Caco-2 (cell line): ENCODE measurements around the gene TCF3. TPM values are rescaled to one million over a fixed set of nuclear protein-coding genes. Genes with fewer than 3 reads are reported as not detected.
"Not testable (repeated sequence)": the region's sequence is repeated elsewhere in the genome, so short reads cannot be mapped to it uniquely, and the experiment has no call there.

Experiments
- BruUV-seq: library from RNA; stranded (reverse); fragments of 400-500 nt; replicated peaks from 2 replicates; lab custom pipeline; 2021; lab: Mats Ljungman, UMichigan
- CTCF ChIA-PET: fragments of 300-600 bp; sonication (Branson Sonifier 250); formaldehyde crosslinking; loops from one replicate; lab custom pipeline; 2022; ENCODE audit warnings: antibody characterized with exemption; lab: Charles Lee
- POLR2A ChIA-PET: fragments of 300-600 bp; sonication (Branson Sonifier 250); formaldehyde crosslinking; loops from one replicate; lab custom pipeline; 2022; ENCODE audit warnings: antibody characterized with exemption; lab: Charles Lee
- DNase-seq, 2 experiments: peaks; one replicate each; pipeline versions ENCODE4 v3.0.0 to v3.0.0-alpha.2; 2020 to 2022
- H3K27me3 ChIP-seq: replicated peaks from 2 replicates; pipeline ENCODE4 v1.6.0; 2011; ENCODE audit warnings: low read length; ENCODE audit not compliant: control insufficient read depth, insufficient read depth
- H3K36me3 ChIP-seq: 2 replicates; pipeline ENCODE4 v1.5.1; 2011; ENCODE audit warnings: low read length; ENCODE audit not compliant: control insufficient read depth, insufficient read depth
- H3K4me1 ChIP-seq: fragments of 250-450 bp; sonication (Bioruptor Pico); 2 replicates; pipeline ENCODE4 v1.5.1; 2020; ENCODE audit warnings: mild to moderate bottlenecking
- H3K4me3 ChIP-seq: 2 replicates; pipeline ENCODE4 v1.5.1; 2011; ENCODE audit warnings: low read depth, mild to moderate bottlenecking, control low read depth, low read length
- H3K9me3 ChIP-seq: fragments of 250-450 bp; sonication (Bioruptor Pico); 2 replicates; pipeline ENCODE4 v1.5.1; 2020; ENCODE audit warnings: mild to moderate bottlenecking, moderate library complexity
- H3K27ac Mint-ChIP-seq: one replicate; pipeline ENCODE4 v1.8.0; 2022; ENCODE audit warnings: mixed read lengths; ENCODE audit not compliant: unreplicated experiment
- H3K27me3 Mint-ChIP-seq: one replicate; pipeline ENCODE4 v1.8.0; 2022; ENCODE audit warnings: mixed read lengths; ENCODE audit not compliant: insufficient read depth, unreplicated experiment
- H3K36me3 Mint-ChIP-seq: one replicate; pipeline ENCODE4 v1.8.0; 2022; ENCODE audit warnings: mild to moderate bottlenecking, mixed read lengths; ENCODE audit not compliant: insufficient read depth, unreplicated experiment
- H3K4me1 Mint-ChIP-seq: one replicate; pipeline ENCODE4 v1.8.0; 2022; ENCODE audit warnings: low read depth, mixed read lengths; ENCODE audit not compliant: unreplicated experiment
- H3K4me3 Mint-ChIP-seq: one replicate; pipeline ENCODE4 v1.8.0; 2022; ENCODE audit warnings: mild to moderate bottlenecking, moderate library complexity, mixed read lengths; ENCODE audit not compliant: unreplicated experiment
- H3K9me3 Mint-ChIP-seq: one replicate; pipeline ENCODE4 v1.8.0; 2022; ENCODE audit warnings: mixed read lengths; ENCODE audit not compliant: unreplicated experiment
- CTCF ChIP-seq, 2 experiments: fragments of 200-600 bp in 1 of 2; IDR thresholded peaks; 1 replicate in 1 of 2; 2 replicates in 1 of 2; pipeline versions ENCODE4 v1.5.1 to v1.8.0; 2011 to 2022; ENCODE audit warnings: antibody characterized with exemption in 1 of 2, control low read depth in 1 of 2, inconsistent platforms in 1 of 2, low read depth in 1 of 2, low read length in 1 of 2, mild to moderate bottlenecking in 1 of 2, moderate library complexity in 1 of 2; ENCODE audit not compliant: insufficient read depth in 1 of 2, severe bottlenecking in 1 of 2, unreplicated experiment in 1 of 2
- intact Hi-C: fragments of 100-400 bp; cut with micrococcal nuclease; formaldehyde crosslinking; loops from one replicate; pipeline ENCODE4 v1.10.0; 2022; ENCODE audit not compliant: unreplicated experiment
- total RNA-seq: library from RNA; stranded (reverse); gene quantifications from 2 replicates; pipeline ENCODE4 v1.2.3, GENCODE V29; 2022

TCF3 gene
- total RNA-seq, 1 experiment from 2014 or later = 147 TPM

GRCh38 chr19:1663852-1664251 is 11.4 kb upstream of the TCF3 start:
- Mint-ChIP-seq H3K4me3 (no peak overlapping the region), H3K9me3 (no peaks in the 10 kb centered on the region), H3K27me3 (peaks cover 7% of the 10 kb centered on the region), H3K27ac (no peak overlapping the region), H3K36me3 (no peaks in the 10 kb centered on the region), H3K4me1 (no peaks in the 10 kb centered on the region)
- Histone ChIP-seq H3K4me1 (no peaks in the 10 kb centered on the region), H3K27me3 (no peaks in the 10 kb centered on the region), H3K36me3 (no peaks in the 10 kb centered on the region), H3K4me3 (no peak overlapping the region), H3K9me3 (no peaks in the 10 kb centered on the region)
- intact Hi-C loops = no loop called here
- DNase-seq = no peak
- TF ChIP-seq CTCF (IDR thresholded peaks at IDR 0.05; ENCODE audit: insufficient read depth in 1 of 2, low read depth in 1 of 2, low read length in 1 of 2, severe bottlenecking in 1 of 2, unreplicated experiment in 1 of 2) = no peak
- CTCF ChIA-PET = interaction anchor here (0.6 to 1.3 kb wide), 3 partner anchors 9 to 344 kb away, joined by 4 to 6 read pairs (median 5); no protein-coding TSS in a partner anchor
- POLR2A ChIA-PET = no interaction called here
- BruUV-seq = no TSS peak

- H3K4me3 Mint-ChIP-seq, H3K9me3 ChIP-seq, H3K27ac Mint-ChIP-seq, DNase-seq, BruUV-seq, H3K4me1 Mint-ChIP-seq, H3K27me3 ChIP-seq, H3K4me3 ChIP-seq, H3K4me1 ChIP-seq, H3K9me3 Mint-ChIP-seq, H3K36me3 ChIP-seq, intact Hi-C loops, POLR2A ChIA-PET, H3K36me3 Mint-ChIP-seq, H3K27me3 Mint-ChIP-seq: not testable (repeated sequence)
- CTCF ChIA-PET = interaction anchor here (0.6 to 1.3 kb wide), 2 partner anchors 9 to 16 kb away, joined by 5 to 6 read pairs; no protein-coding TSS in a partner anchor
Measured at GRCh38 chr19:1663227-1663626, 10.8 kb upstream of the TCF3 start.

- Histone ChIP-seq H3K36me3 (no peaks in the 10 kb centered on the region), H3K4me1 (peaks cover 4% of the 10 kb centered on the region; the same call in 1 of the 2 replicates), H3K4me3 (no peak overlapping the region), H3K9me3 (no peaks in the 10 kb centered on the region), H3K27me3 (no peaks in the 10 kb centered on the region)
- CTCF ChIA-PET = no interaction called here
- POLR2A ChIA-PET = interaction anchor here (0.7 kb wide), 1 partner anchor 48 kb away, joined by 7 read pairs; no protein-coding TSS in a partner anchor
- BruUV-seq = no TSS peak
- Mint-ChIP-seq H3K27me3 (no peaks in the 10 kb centered on the region), H3K36me3 (no peaks in the 10 kb centered on the region), H3K27ac (no peak overlapping the region), H3K4me3 (no peak overlapping the region), H3K4me1 (no peaks in the 10 kb centered on the region), H3K9me3 (no peaks in the 10 kb centered on the region)
- intact Hi-C loops = no loop called here
- no peak for DNase-seq
- TF ChIP-seq CTCF (IDR thresholded peaks at IDR 0.05; ENCODE audit: insufficient read depth in 1 of 2, low read depth in 1 of 2, low read length in 1 of 2, severe bottlenecking in 1 of 2, unreplicated experiment in 1 of 2) = no peak
Measured at GRCh38 chr19:1661995-1662394, 9.6 kb upstream of the TCF3 start.

GRCh38 chr19:1659084-1659427 is 6.6 kb upstream of the TCF3 start:
- H3K9me3 Mint-ChIP-seq = no peaks in the 10 kb centered on the region
- intact Hi-C loops = no loop called here
- no TSS peak for BruUV-seq
- ChIA-PET POLR2A (no interaction called here), CTCF (no interaction called here)
- H3K4me3 ChIP-seq = no peak overlapping the region
- H3K9me3 ChIP-seq = no peaks in the 10 kb centered on the region
- H3K4me1 Mint-ChIP-seq = no peaks in the 10 kb centered on the region
- no peaks in the 10 kb centered on the region for H3K36me3 ChIP-seq
- H3K27ac Mint-ChIP-seq = no peak overlapping the region
- DNase-seq = no peak
- H3K27me3 ChIP-seq = no peaks in the 10 kb centered on the region
- H3K27me3 Mint-ChIP-seq = no peaks in the 10 kb centered on the region
- TF ChIP-seq CTCF (IDR thresholded peaks at IDR 0.05; ENCODE audit: insufficient read depth in 1 of 2, low read depth in 1 of 2, low read length in 1 of 2, severe bottlenecking in 1 of 2, unreplicated experiment in 1 of 2) = no peak
- H3K4me1 ChIP-seq = peaks cover 4% of the 10 kb centered on the region; the same call in 1 of the 2 replicates
- peaks cover 3% of the 10 kb centered on the region for H3K36me3 Mint-ChIP-seq
- H3K4me3 Mint-ChIP-seq = no peak overlapping the region
